ENCODE results near the gene LRP5.

Gene LRP5

DNA sequence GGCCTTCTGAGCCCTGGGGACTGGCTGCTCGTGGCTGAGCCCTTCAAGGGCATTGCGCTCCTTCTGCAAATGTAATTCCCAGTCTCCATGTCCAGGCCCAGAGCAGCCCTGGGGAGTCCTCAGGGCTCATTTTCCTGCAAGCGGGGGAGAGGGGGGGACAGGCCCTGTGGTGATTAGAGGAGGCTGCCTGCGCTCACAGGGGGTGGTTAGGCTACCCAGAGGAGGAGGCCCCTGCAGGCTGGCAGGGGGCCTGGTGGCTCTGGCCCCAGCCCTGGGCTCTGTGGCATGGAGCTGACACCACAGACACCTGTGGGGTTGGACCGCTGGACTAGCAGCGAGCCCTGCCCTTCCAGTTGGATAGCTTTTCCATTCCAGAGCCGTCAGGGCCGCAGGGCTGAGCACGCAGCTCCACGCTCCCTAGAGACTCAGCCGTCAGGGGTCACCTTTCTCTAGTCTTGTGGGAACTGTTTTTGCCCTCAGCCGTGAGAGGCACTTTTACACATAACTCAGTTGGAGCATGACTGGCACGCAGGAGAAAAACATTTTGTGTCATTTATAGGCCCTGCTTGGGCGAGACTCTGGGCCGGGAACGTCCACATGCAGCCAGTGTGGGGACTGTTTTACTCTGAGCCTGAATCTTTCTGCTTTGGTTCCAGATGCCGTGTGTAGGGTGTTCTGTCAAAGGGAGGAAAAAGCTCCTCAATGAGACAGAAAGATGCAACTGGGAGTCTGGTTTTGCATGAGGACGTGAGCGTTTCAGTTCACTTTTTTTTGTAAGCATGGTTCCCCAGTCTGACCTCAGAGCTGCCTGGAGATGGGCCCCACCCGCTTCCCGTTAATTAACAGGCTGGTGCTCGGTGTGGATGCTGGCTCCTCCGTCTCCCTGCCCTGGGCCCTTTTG lies 58.1 kb downstream of the LRP5 start:
- H3K4me1 ChIP-seq (ENCODE audit: insufficient read depth, low read length): peaks cover 60% of the 10 kb centered on the region

GRCh38 chr11:68371171-68372041 lies 59.0 kb downstream of the LRP5 start:
- Histone ChIP-seq H3K27ac (ENCODE audit: low read depth, low read length) (peak overlapping the region; percentile 86), H3K36me3 (ENCODE audit: insufficient read depth, low read length) (peaks cover 18% of the 10 kb centered on the region), H3K9ac (ENCODE audit: low read length) (no peak overlapping the region), H3K4me1 (ENCODE audit: insufficient read depth, low read length) (peaks cover 60% of the 10 kb centered on the region), H3K4me3 (ENCODE audit: low read depth in 1 of 2, low read length in 2 of 2) (no peak overlapping the region), H3K9me3 (ENCODE audit: low read length) (no peaks in the 10 kb centered on the region), H3K27me3 (ENCODE audit: control insufficient read depth in 1 of 2, insufficient read depth in 2 of 2, low read length in 2 of 2) (no peaks in the 10 kb centered on the region)

More for the DNA sequence above, 58.1 kb downstream of the LRP5 start:
- H3K4me3 ChIP-seq (ENCODE audit: low read depth in 1 of 2, low read length in 2 of 2): no peak overlapping the region
- peak overlapping the region; percentile 86 for H3K27ac ChIP-seq (ENCODE audit: low read depth, low read length)
- H3K9me3 ChIP-seq (ENCODE audit: low read length): no peaks in the 10 kb centered on the region
- peaks cover 21% of the 10 kb centered on the region for H3K36me3 ChIP-seq (ENCODE audit: insufficient read depth, low read length)
- H3K27me3 ChIP-seq (ENCODE audit: control insufficient read depth in 1 of 2, insufficient read depth in 2 of 2, low read length in 2 of 2): no peaks in the 10 kb centered on the region
- H3K9ac ChIP-seq (ENCODE audit: low read length): no peak overlapping the region

DNA sequence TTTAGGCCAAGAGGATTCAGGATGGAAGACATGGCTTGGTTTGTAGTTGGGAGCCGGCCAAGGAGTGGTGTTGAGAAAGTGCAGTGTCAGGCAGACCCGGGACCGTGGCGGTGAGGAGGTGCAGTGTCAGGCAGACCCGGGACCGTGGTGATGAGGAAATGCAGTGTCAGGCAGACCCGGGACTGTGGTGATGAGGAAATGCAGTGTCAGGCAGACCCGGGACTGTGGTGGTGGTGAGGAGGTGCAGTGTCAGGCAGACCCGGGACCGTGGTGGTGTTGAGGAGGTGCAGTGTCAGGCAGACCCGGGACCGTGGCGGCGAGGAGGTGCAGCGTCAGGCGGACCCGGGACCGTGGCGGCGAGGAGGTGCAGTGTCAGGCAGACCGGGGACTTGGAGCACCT lies 59.7 kb downstream of the LRP5 start:
- H3K27me3 ChIP-seq (ENCODE audit: control insufficient read depth in 1 of 2, insufficient read depth in 2 of 2, low read length in 2 of 2): no peaks in the 10 kb centered on the region
- H3K36me3 ChIP-seq (ENCODE audit: insufficient read depth, low read length): peaks cover 14% of the 10 kb centered on the region
- H3K4me1 ChIP-seq (ENCODE audit: insufficient read depth, low read length): peaks cover 60% of the 10 kb centered on the region
- H3K9me3 ChIP-seq (ENCODE audit: low read length): no peaks in the 10 kb centered on the region
- no peak overlapping the region for H3K4me3 ChIP-seq (ENCODE audit: low read depth in 1 of 2, low read length in 2 of 2)
- no peak overlapping the region for H3K9ac ChIP-seq (ENCODE audit: low read length)
- H3K27ac ChIP-seq (ENCODE audit: low read depth, low read length): peak overlapping the region; percentile 86

GRCh38 chr11:68372625-68373024 lies 60.2 kb downstream of the LRP5 start:
- Histone ChIP-seq H3K36me3 (ENCODE audit: insufficient read depth, low read length) (peaks cover 14% of the 10 kb centered on the region), H3K9ac (ENCODE audit: low read length) (no peak overlapping the region), H3K4me3 (ENCODE audit: low read depth in 1 of 2, low read length in 2 of 2) (no peak overlapping the region), H3K4me1 (ENCODE audit: insufficient read depth, low read length) (peaks cover 60% of the 10 kb centered on the region), H3K27ac (ENCODE audit: low read depth, low read length) (peak overlapping the region; percentile 86), H3K9me3 (ENCODE audit: low read length) (no peaks in the 10 kb centered on the region), H3K27me3 (ENCODE audit: control insufficient read depth in 1 of 2, insufficient read depth in 2 of 2, low read length in 2 of 2) (no peaks in the 10 kb centered on the region)

- Histone ChIP-seq H3K4me1 (ENCODE audit: insufficient read depth, low read length) (peaks cover 60% of the 10 kb centered on the region), H3K9me3 (ENCODE audit: low read length) (no peaks in the 10 kb centered on the region), H3K36me3 (ENCODE audit: insufficient read depth, low read length) (peaks cover 11% of the 10 kb centered on the region), H3K27me3 (ENCODE audit: control insufficient read depth in 1 of 2, insufficient read depth in 2 of 2, low read length in 2 of 2) (no peaks in the 10 kb centered on the region), H3K9ac (ENCODE audit: low read length) (no peak overlapping the region), H3K27ac (ENCODE audit: low read depth, low read length) (peak overlapping the region; percentile 86), H3K4me3 (ENCODE audit: low read depth in 1 of 2, low read length in 2 of 2) (peak overlapping the region in 1 of 2 donors; percentile 35)
These were observed 60.9 kb downstream of the LRP5 start for GRCh38 chr11:68373189-68373814.

- Histone ChIP-seq H3K4me1 (ENCODE audit: insufficient read depth, low read length) (peaks cover 60% of the 10 kb centered on the region), H3K27ac (ENCODE audit: low read depth, low read length) (peak overlapping the region; percentile 86), H3K9ac (ENCODE audit: low read length) (no peak overlapping the region), H3K27me3 (ENCODE audit: control insufficient read depth in 1 of 2, insufficient read depth in 2 of 2, low read length in 2 of 2) (no peaks in the 10 kb centered on the region), H3K4me3 (ENCODE audit: low read depth in 1 of 2, low read length in 2 of 2) (peak overlapping the region in 1 of 2 donors; percentile 35), H3K9me3 (ENCODE audit: low read length) (no peaks in the 10 kb centered on the region), H3K36me3 (ENCODE audit: insufficient read depth, low read length) (peaks cover 4% of the 10 kb centered on the region)
These were observed 61.6 kb downstream of the LRP5 start for GRCh38 chr11:68373815-68374501.

GRCh38 chr11:68374531-68374930 lies 62.1 kb downstream of the LRP5 start:
- H3K27ac ChIP-seq (ENCODE audit: low read depth, low read length): peak overlapping the region; percentile 86
- peaks cover 4% of the 10 kb centered on the region for H3K36me3 ChIP-seq (ENCODE audit: insufficient read depth, low read length)
- H3K4me3 ChIP-seq (ENCODE audit: low read depth in 1 of 2, low read length in 2 of 2): peak overlapping the region in 1 of 2 donors; percentile 35
- no peak overlapping the region for H3K9ac ChIP-seq (ENCODE audit: low read length)
- no peaks in the 10 kb centered on the region for H3K27me3 ChIP-seq (ENCODE audit: control insufficient read depth in 1 of 2, insufficient read depth in 2 of 2, low read length in 2 of 2)
- peaks cover 60% of the 10 kb centered on the region for H3K4me1 ChIP-seq (ENCODE audit: insufficient read depth, low read length)
- H3K9me3 ChIP-seq (ENCODE audit: low read length): no peaks in the 10 kb centered on the region

GRCh38 chr11:68375337-68375736 lies 62.9 kb downstream of the LRP5 start:
- Histone ChIP-seq H3K4me1 (ENCODE audit: insufficient read depth, low read length) (peaks cover 60% of the 10 kb centered on the region), H3K9me3 (ENCODE audit: low read length) (no peaks in the 10 kb centered on the region), H3K4me3 (ENCODE audit: low read depth in 1 of 2, low read length in 2 of 2) (no peak overlapping the region), H3K27me3 (ENCODE audit: control insufficient read depth in 1 of 2, insufficient read depth in 2 of 2, low read length in 2 of 2) (no peaks in the 10 kb centered on the region), H3K9ac (ENCODE audit: low read length) (no peak overlapping the region), H3K27ac (ENCODE audit: low read depth, low read length) (peak overlapping the region; percentile 25), H3K36me3 (ENCODE audit: insufficient read depth, low read length) (peaks cover 4% of the 10 kb centered on the region)

- Histone ChIP-seq H3K27ac (ENCODE audit: low read depth, low read length) (peak overlapping the region; percentile 25), H3K4me1 (ENCODE audit: insufficient read depth, low read length) (peaks cover 60% of the 10 kb centered on the region), H3K4me3 (ENCODE audit: low read depth in 1 of 2, low read length in 2 of 2) (no peak overlapping the region), H3K9ac (ENCODE audit: low read length) (no peak overlapping the region), H3K36me3 (ENCODE audit: insufficient read depth, low read length) (peaks cover 4% of the 10 kb centered on the region), H3K27me3 (ENCODE audit: control insufficient read depth in 1 of 2, insufficient read depth in 2 of 2, low read length in 2 of 2) (no peaks in the 10 kb centered on the region), H3K9me3 (ENCODE audit: low read length) (no peaks in the 10 kb centered on the region)
These were observed 63.4 kb downstream of the LRP5 start for GRCh38 chr11:68375766-68376165.

GRCh38 chr11:68377389-68377795 lies 65.0 kb downstream of the LRP5 start:
- Histone ChIP-seq H3K27ac (ENCODE audit: low read depth, low read length) (no peak overlapping the region), H3K4me1 (ENCODE audit: insufficient read depth, low read length) (peaks cover 60% of the 10 kb centered on the region), H3K9me3 (ENCODE audit: low read length) (no peaks in the 10 kb centered on the region), H3K27me3 (ENCODE audit: control insufficient read depth in 1 of 2, insufficient read depth in 2 of 2, low read length in 2 of 2) (no peaks in the 10 kb centered on the region), H3K9ac (ENCODE audit: low read length) (no peak overlapping the region), H3K4me3 (ENCODE audit: low read depth in 1 of 2, low read length in 2 of 2) (no peak overlapping the region), H3K36me3 (ENCODE audit: insufficient read depth, low read length) (peaks cover 4% of the 10 kb centered on the region)
